Measurements from ENCODE around the gene TGFBI.

TGFBI gene

DNA sequence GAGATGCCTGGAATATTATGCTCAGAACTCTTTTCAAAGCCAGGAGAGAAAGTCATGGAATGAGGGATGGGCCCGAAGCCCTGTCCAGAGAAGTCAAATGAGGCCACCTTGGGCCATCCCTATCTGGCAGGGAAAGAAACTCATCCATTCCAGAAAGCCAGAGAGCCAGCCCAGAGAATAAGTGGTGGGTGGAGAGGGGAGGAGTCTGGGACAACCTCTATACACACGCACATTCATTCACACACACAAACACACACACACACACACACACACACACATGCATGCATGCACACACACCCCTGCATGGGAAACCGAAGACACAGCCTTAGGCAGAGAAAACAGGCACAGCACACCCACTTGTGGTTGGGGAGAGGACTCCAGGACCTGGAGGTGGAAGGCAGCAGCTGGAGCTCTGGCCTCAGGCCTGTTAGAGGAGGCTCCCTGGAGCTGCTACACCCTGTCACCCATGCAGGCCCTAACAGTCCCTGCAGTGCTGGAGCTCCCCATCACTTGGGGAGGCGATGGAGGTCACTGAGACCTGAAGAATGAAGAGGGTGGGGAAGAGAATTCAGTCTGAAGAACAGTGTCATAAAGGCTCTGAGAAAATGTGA, 38.0 kb downstream of the TGFBI start:
- DNase-seq = no peak

DNA sequence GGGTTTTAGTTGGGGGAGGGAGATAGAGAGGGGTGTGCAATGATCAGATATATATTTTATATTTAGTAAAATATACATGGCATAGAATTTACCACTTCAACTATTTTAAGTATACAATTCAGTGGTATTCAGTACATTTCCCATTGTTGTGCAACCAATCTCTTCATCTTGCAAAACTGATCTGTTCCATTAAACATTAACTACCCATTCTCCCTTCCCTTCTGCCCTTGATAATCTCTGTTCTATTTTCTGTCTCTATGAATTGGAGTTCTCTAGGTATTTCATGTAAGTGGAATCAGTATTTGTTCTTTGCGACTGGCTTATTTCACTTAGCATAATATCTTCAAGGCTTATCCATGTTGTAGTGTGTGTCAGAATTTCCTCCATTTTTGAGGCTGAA, 38.6 kb downstream of the TGFBI start:
- no peak for DNase-seq

DNA sequence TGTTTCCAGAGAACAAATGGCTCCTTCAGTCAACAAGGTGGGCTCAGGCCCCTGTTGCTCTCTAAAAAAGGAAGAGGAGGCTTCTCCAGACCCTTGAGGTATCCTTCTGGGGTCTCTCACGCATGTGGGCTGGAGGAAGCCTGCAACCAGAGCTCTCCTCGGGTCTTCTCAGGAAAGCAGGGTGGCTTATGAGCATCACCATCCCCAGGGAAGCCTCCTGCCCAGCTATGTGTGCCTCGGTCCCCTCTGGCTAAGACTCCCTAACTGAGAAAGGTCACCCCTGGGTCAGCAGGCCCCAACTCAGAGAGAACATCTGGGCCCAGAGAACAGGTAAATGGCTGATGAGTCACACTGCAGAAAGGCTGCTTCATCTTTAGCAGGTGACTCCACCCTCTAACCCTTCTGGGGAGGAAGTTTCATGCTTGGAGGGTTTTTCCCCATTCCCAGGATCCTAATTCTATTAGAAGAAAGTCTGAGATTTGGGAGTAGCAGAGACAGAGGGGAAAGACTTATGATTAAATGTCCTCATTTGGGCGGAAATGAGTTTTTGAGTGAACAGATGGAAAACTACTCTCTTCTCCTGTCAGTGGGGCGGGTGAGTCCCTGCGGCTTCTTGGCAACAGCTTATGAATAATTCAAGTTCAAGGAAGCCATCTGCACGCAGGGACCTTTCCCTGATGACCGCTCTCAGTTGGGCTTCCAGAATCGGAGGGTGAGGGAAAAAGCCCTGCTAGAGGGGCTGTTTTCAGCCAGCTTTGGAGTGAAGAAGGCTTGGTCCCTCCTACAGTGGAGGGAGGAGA, 41.9 kb downstream of the TGFBI start:
- DNase-seq = no peak

DNA sequence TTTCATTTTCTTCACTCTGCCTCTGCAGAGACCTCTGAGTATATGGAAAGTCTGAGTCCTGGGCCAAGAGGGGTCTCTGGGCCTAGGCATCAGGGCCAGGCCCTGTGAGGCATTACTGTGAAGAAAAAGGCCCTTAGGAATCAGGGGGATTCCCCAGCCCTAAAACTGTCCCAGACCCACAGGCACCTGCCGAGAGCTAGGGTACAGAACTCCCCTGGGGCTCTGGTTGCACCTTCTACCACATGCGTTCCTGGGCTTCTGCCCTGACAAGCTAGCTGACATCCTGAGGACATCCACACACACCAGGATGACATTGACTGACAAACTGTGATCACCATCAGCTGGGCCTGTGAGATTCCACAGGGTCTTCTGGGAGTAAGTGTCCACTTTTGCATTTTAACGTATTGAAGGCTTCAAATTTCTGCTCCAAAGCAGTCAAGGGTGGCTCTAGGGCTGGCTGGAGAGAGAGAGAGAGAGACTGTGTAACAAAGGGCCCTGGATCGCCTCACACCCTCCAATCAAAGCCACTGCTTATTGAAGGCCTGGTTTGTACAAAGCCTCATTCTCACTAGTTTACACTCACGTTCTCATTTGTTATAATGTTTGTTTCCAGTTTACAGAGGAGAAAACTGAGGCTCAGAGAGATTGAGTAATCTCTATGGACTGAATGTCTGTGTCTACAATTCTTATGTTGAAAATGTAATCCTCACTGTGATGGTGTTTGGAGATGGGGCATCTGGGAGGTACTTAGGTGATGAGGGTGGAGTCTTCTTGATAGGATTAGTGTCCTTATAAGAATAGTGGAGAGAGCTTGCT, 45.1 kb downstream of the TGFBI start:
- DNase-seq = no peak

DNA sequence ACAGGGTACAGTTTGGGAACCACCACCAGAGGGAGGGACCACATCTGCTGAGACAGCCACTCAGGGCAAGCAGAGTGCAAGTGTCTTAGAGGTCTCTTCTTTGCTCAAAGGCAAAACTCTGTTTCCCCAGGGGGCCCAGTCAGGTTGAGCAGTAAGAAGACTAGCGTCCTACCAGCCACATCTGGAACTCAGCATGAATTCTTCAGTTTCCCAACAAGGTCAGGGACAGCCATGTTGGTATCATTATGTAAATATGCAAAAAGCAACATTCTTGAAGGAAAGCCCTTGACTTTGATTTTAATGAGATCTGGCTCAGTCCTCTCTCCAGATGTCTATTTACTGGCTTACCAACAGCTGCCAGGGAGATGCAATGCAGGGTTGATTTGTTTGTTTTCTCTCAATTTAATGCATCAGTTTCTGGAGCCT, 46.7 kb downstream of the TGFBI start:
- DNase-seq = no peak

DNA sequence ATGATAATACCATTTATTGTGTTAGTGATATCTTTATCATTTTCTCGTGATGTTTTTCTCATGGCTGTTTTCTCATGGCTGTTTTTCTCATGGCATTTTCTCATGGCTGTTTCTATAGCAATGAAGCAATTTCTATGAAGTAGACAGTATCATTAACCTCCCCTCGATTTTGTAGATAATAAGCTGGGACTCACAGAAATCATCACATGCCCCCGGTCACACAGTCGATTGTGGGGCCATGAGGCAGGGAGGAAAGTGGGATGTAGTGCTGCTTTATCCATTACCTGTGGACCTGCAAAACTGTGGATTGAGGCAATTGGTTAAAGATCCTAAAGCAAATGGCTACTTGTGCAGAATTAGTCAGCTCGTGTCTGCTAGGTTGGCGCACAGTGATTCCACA, 47.3 kb downstream of the TGFBI start:
- DNase-seq = no peak

DNA sequence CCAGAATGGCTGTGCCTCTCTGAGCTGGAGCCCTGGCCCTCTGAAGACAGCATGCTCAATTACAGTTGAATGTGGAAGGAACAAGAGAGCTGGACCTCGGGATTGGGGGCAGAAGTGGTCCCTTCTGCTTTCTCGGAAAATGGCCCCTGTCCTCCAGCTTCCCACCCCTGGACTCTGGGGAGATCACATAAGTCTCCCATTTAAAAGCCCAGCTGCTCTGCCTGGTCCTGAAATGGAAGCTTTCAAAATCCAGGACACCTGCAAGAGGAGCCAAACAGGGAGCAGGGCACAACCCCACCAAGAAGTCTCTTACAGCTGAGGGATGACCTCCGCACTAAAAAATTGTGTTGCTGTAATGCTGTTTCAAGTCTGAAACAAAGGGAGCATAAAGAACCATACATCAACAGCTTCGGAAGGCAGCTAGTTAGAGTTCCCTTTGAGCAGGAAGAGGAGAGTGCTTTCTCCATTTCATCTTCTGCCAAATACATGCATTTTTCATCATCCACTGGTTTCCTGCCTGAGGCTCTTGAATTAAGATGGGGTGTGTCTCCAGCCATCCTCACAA, 48.2 kb downstream of the TGFBI start:
- no peak for DNase-seq

DNA sequence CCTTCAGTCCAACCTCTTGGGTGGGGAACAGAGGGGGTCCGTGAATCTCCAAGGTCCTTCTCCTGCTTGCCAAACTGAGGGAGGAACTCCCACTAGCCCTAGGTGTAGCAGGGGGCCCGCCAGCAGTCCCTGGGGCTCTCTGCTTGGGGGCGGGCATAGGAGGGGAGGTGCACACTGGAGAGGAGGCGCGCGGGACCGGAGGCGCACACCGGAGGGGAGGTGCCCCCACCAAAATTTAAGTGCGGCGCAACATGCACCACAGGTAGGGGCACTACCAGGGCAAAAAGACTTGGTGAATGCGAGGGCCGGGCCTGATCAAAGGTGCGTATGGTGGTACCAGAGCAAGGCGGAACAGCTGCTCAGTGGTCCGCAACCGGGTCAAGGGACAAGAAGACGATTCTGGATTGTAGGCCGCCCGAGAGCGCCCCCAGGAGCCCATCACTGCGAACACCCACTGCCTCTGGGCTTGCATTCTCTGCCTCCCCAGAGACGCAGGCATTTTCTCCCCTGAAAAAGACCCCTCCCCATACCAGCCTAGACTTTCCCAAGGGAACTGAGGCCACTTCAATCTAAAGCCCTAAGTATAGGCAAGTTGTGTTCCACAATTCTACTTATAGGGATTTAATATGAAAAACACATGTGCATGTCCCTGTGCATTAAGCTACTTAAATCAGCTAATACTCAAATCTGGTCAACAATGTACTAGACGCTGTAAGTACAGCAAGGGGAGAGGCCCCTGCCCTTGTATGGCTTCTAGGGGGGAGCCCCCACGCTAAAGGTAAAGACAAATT, 50.6 kb downstream of the TGFBI start:
- no peak for DNase-seq

DNA sequence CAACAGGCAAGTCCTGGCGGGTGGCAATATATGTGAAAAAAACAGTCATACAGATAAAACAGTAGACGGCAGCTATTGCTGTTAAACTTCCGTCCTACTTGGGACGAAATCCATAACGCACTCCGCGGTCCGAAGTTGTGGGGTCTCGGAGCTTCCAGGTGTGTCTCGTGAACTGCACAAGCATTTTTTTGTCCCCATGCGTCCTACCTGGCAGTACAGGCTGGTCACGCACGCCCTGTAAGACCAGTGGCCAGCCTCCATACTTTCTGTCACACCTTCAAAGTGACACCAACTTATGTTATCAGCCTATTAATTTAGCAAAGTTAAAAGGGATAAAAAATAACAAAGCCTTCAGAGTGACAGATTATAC, 51.3 kb downstream of the TGFBI start:
- no peak for DNase-seq

DNA sequence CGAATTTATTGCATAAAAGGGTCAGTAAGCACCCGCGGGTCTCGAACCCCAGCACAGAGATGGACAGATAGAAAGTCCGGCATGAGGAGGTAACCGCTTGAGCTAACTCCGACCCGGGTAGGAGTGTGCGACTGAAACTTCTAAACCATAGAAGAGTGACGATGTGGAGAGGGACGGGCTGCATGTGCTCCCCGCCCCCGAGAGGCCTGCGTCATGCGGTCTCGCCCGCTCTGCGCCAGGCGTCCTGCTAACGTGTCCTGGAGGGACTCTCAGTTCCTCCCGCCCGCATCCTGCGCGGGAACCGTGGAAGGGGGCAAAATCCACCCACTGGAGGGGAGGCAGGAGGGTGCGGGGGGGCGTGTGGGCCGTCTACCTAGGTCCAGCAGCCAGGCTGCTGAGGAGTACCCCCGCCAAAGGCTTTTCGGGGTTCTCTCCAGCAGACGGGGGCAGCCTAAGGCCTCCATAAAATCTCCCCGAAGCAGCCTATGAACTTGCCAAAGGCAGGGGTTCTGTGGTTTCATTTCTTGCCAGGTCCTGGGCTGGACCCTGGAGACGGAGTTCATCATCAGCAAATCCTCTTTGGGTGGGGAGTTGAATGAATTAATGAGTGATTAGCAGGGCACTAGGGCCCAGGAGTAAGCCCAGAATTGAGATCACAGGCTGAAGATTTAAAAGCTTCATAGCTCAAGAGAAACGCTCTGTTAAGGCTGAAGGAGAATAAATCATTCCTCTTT, 51.9 kb downstream of the TGFBI start:
- no peak for DNase-seq

DNA sequence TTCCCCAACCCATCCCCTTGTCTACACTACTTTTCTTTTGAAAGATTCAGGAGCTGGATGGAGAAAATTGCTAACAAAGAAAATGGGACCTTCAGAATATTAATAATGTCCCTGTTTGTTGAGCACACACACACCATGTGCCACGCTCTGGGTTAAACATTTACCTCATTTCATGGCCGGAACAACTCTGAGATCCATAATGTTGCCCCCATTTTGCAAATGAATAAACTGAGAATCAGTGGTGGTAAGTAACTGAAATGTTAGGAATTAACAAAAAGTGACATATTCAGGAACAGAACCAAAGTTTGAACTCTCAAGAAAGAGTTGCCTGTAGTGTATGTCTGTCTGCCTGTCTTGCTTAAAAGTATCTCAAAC, 52.4 kb downstream of the TGFBI start:
- DNase-seq = no peak

DNA sequence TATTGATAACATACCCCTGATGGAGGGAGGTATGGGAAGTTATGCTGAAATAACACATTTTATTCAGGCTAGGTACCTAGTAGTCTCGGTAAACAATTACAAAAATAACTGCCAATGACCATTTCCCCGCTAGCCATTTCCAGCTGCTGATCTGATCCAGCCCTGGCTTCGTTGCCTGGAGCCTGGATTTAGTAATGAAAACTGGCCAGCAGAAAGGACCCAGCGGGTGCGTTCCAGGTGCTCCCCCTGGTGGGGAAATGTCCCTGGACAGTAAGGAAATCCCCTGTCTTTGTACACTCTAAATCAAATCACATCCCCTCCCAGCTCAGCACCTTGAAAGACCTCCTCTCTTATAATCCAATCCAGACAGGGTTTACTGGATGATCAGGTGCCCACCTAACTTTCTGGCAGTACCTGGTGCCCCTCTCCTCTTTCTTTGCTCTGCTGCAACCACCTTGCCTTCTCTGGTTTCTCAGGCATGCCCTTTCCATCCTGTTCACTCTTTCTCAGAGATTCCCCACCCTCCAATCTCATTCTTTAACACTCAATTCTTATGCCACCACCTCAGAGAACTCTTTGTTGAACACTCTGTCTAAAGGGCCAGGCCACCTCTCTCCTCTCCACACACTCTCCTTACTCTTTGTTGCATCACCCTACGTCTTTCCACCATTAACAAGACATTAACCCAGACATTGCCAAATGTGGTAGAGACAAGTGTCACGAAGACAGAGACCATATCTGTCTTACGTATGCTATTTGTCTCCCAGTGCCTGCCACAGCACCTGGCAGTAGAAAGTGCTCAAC, 53.8 kb downstream of the TGFBI start:
- no peak for DNase-seq

DNA sequence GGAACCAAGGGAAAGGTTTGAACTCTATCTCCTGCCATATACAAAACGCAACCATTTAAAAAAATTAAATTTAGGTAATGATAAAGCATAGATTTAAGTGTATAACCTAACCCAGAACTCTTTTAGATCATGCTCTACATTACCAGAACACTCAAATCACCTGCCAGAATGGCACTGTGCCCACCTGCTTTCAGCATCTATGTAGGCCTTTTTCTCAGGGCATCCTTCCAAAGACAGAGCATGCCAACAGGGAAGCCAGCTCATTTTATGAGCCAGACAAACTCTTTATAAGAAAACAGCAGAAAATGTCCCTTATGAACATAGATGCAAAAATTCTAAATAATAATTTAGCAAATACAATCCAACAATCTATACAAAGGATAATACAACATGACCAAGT, 55.9 kb downstream of the TGFBI start:
- no peak for DNase-seq

DNA sequence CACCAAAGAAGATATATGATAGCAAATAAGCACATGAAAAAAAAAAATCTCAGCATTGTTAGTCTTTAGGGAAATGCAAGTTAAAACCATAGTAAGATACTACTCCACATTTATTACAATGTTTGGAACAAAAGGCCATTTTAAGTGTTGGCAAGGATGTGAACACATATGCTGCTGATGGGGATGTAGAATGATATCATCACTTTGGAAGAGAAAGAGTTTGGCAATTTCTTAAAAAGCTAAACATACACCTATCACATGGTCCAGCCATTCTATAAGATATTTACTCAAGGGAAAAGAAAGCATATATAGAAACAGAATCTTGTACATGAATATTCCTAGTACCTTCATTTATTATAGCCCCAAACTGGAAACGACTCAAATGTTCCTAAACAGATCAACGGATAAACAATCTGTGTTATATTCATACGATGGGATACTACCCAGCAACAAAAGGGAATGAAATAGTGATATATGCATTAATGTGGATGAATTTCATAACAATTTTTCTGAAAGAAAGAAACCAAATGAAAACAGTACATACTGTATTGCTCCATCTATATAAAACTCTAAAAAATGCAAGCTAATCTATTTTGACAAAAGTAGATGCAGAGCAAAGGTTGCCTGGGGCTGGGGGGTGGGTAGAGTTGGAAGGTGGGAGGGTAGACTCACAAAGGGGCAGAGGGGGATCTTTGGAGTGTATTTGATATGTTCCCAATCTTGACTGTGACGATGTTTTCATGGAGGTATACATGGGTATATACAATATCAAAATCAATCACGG, 58.2 kb downstream of the TGFBI start:
- no peak for DNase-seq

DNA sequence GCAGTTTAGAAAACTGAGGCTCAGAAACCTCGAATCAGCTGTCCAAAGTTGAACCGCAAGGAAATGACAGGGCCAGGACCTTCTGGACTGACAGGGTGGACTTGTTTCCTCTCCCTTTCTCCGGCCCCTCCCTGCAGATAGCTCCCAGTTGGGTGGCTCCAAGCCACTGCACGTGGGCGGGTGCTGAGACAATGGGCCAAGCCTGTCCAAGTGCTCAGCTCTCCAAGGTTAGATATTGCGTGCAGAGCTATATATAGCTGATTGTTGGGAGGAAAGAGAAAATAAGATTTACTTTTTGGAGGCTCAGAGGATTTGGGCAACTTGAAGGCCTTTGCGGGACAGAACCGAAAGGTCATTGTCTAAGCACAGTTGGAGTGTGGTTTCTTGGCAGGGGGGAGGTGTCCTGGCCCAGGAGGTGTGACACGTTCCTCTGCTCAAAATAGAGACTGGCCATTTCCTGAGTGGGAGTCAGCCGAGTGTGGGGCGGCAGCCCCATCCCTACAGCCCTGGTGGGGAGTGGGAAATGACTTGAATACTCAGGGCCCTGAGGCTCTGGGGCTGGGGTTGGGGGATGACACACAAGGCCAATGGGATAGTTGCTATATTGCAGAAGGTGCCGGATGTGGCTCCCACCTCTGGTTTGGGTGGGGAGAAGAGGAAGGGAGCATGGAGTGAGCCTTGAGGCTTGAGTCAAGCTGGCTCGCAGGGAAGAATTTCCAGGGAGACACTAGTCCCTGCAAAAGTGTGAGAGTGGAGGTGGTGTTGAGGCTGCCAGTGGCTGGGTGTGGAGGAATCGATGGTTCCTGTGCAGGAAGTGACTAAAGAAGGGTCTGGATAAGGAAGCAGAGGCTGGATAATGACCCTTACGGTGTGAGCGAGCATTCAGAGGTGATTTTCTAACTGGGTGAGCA, 59.4 kb downstream of the TGFBI start:
- no peak for DNase-seq

DNA sequence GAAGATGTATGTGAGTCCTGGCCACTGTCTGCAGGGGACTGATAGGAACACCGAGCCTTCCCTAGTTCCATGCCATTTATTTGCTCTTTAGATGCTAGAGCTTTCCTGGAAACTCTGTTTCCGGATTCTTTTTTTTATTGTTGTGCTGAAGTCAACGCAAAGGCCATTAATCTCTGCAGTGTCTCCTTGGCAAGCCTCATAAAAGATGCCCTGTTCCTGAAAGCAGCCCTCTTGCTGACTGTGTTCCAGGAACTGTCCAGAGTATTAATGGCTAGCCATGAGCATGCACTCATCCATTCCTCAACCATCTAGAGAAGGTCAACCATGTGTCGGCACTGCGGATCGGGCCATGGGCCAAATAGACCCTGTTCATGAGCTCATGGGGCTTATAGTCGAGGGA, 61.0 kb downstream of the TGFBI start:
- DNase-seq = no peak

DNA sequence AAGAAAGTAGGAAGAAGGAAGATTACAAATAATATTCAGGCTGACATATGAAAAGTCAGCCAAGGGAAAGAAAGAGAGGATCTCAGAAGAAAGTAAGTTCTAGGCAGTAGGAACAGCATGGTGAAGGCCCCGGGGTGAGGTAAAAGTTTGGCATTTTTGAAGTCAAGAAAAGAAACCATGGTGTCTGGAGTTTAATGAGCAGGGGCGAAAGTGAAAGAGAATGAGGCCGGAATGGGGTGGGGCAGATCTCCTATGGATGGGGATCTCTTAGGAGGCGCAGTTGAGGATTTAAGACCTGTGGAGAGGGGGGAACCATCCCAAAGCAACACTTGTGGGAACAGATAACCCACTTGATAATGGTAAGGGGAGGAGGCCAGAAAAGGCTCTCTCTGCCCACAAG, 61.5 kb downstream of the TGFBI start:
- DNase-seq = no peak

DNA sequence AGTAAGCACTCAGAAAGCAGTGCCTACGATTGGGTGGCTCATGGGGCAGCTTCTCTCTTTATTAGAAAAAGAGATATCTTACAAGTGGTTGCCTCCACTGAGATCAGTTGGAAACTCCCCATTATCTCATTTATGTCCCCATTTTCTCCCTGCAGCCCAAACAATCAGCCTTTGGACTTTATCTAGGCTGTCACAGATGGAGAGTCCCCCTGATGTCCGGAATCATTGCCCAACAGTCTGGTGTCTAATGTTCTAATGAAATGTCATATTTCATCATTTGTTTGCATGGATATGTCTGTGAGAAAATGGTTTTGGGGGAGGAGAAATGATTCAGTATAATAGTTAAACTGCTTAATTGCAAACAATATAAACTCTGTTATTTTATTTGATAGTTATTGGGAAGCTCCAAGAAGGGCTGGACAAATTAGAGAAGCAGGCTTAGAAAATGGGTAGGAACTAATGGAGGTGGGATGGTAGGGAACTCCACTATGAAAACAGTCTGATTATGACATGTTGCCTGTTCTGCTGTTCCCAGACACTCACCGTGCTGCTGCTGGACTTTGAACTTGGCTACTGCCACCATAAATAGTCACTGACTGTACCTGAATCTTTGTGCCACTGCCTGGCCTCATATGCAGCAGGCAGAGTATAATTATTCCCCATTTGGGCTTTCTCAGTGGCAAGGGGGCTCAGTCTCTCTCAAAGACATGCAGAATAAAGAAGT, 65.6 kb downstream of the TGFBI start:
- no peak for DNase-seq
